Activated naive CD4-positive, alpha-beta T cell treated with anti-CD3 and anti-CD28 coated beads, Interleukin-2, amount 10 ng/mL, durations not matched to agents 7 days and 5 days (primary cell): ENCODE results near the gene BTBD17.
A peak's percentile ranks its signal among the peaks of the same experiment; 100 is the strongest.

Source experiments
- CTCF ChIA-PET: fragments of 350-600 bp; sonication (Branson Sonifier 250); formaldehyde crosslinking; loops from one replicate; lab custom pipeline; 2021; ENCODE audit warnings: antibody characterized with exemption; lab: Charles Lee
- DNase-seq: peaks from one replicate; pipeline ENCODE4 v3.0.0-alpha.2; 2020
- H3K27ac Mint-ChIP-seq: one replicate; pipeline ENCODE4 v1.8.0; 2021; ENCODE audit warnings: mild to moderate bottlenecking, moderate library complexity, mixed read lengths
- H3K27me3 Mint-ChIP-seq: one replicate; pipeline ENCODE4 v1.8.0; 2021; ENCODE audit warnings: mild to moderate bottlenecking, mixed read lengths
- H3K36me3 Mint-ChIP-seq: one replicate; pipeline ENCODE4 v1.8.0; 2021; ENCODE audit warnings: mixed read lengths
- H3K4me1 Mint-ChIP-seq: one replicate; pipeline ENCODE4 v1.8.0; 2021; ENCODE audit warnings: mixed read lengths
- H3K4me3 Mint-ChIP-seq: one replicate; pipeline ENCODE4 v1.8.0; 2021; ENCODE audit warnings: mild to moderate bottlenecking, moderate library complexity, mixed read lengths
- H3K9me3 Mint-ChIP-seq: one replicate; pipeline ENCODE4 v1.8.0; 2021; ENCODE audit warnings: mixed read lengths

BTBD17 gene

DNA sequence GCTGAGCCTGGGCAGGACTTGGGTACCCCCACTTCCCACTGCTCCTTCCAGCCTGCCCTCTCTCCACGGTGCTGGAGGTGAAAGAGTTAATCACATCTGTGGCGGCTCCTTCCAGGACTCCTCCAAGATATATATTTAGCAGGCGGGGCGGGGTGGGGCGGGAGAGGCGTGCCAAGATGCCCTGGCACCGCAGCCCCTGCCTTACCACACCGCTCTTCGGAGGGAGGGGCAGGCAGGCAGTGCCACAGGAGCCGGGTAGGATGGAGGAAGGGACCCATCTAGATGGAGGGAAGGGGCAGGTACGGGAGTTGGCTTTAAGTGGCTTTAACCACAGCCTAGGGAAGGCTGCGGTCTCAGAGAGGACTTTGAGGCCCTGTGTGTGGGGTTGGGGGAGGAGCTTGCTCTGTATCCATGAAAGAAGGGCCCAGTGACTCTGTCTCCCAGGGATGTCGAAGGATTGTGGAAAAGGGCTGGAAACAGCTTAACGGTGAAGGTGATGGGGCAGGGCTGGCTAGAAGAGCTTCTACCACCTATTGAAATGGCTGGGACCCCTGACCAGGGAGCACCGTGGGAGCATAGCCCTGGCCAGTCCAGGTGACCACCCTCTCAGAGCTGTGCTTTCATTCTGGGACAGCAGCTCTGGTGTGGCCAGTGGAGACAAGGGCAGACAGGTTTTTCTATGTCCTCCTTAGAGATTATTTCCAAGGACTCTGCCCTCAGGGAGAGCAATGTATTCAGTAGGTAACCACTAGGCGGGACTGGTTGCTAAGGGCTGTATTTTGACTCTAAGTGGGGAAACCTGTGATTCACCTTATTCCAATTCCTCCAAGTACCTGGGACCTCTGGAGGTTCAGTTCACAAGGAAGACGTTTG lies 18.7 kb upstream of the BTBD17 start:
- Mint-ChIP-seq H3K4me3 (no peak overlapping the region), H3K27ac (no peak overlapping the region), H3K4me1 (peaks cover 13% of the 10 kb centered on the region), H3K27me3 (peaks cover 53% of the 10 kb centered on the region), H3K36me3 (no peaks in the 10 kb centered on the region), H3K9me3 (no peaks in the 10 kb centered on the region)
- CTCF ChIA-PET: interaction anchor here (0.9 to 6.4 kb wide), 12 partner anchors 8 to 356 kb away, joined by 3 to 107 read pairs (median 6); partner anchors contain the start of genes CD300LD, GPR142 and RAB37
- no peak for DNase-seq

DNA sequence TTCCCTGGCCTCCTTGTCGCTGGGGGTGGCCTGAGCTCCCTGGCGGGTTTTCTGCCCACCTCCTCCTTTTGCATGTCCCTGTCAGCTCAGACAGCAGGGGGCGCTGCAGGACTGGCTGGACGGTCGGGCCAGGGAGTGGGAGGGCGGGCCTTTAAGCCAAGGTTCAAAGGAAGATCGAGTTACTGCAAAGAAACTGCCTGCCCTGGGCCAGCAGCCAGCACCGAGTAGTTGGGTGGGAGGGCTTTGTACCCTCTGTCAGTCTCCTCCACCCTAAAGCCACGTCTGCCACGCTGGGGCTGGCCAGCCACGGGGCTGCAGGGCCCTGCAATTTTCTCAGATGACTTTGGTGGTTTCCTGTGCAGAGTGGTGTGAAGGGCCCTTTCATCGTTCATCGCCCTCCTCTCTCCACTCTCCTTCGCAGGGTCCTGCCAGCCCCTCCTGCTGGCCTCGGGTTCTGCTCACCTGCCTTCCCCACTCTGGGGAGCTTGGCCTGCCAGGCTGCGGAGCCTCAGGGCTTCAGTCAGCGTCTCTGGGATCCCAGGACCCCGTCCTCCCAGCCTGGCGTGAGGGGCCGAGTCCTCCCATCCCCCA lies 17.9 kb upstream of the BTBD17 start:
- H3K4me1 Mint-ChIP-seq: peaks cover 13% of the 10 kb centered on the region
- H3K27ac Mint-ChIP-seq: no peak overlapping the region
- CTCF ChIA-PET: interaction anchor here (0.8 to 6.4 kb wide), 20 partner anchors 9 to 357 kb away, joined by 3 to 107 read pairs (median 5); partner anchors contain the start of genes CD300LB, CD300LD and GPR142
- no peak overlapping the region for H3K4me3 Mint-ChIP-seq
- H3K9me3 Mint-ChIP-seq: no peaks in the 10 kb centered on the region
- H3K27me3 Mint-ChIP-seq: peaks cover 57% of the 10 kb centered on the region
- no peaks in the 10 kb centered on the region for H3K36me3 Mint-ChIP-seq
- peak; percentile 95 for DNase-seq

DNA sequence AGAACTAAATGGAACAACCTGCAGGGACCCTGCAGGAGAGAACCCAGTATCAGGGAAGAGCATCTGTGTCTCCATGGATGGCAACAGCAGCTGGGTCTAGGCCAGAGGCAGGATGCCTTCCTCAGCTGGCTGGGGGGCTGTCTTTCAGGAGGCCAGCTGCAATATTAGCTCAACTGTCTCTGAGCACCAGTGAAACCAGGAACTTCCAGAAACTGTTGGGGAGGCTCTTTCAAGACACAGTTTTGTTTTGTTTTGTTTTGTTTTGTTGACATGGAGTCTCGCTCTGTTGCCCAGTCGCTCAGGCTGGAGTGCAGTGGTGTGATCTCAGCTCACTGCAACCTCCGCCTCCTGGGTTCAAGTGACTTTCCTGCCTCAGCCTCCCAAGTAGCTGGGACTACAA lies 13.2 kb upstream of the BTBD17 start:
- no peak overlapping the region for H3K27ac Mint-ChIP-seq
- no peak for DNase-seq
- H3K27me3 Mint-ChIP-seq: peaks cover 54% of the 10 kb centered on the region
- H3K4me1 Mint-ChIP-seq: peaks cover 6% of the 10 kb centered on the region
- CTCF ChIA-PET: interaction anchor here (1.2 kb wide), 1 partner anchor 84 kb away, joined by 3 read pairs; no protein-coding TSS in a partner anchor
- no peaks in the 10 kb centered on the region for H3K9me3 Mint-ChIP-seq
- no peaks in the 10 kb centered on the region for H3K36me3 Mint-ChIP-seq
- H3K4me3 Mint-ChIP-seq: no peak overlapping the region

DNA sequence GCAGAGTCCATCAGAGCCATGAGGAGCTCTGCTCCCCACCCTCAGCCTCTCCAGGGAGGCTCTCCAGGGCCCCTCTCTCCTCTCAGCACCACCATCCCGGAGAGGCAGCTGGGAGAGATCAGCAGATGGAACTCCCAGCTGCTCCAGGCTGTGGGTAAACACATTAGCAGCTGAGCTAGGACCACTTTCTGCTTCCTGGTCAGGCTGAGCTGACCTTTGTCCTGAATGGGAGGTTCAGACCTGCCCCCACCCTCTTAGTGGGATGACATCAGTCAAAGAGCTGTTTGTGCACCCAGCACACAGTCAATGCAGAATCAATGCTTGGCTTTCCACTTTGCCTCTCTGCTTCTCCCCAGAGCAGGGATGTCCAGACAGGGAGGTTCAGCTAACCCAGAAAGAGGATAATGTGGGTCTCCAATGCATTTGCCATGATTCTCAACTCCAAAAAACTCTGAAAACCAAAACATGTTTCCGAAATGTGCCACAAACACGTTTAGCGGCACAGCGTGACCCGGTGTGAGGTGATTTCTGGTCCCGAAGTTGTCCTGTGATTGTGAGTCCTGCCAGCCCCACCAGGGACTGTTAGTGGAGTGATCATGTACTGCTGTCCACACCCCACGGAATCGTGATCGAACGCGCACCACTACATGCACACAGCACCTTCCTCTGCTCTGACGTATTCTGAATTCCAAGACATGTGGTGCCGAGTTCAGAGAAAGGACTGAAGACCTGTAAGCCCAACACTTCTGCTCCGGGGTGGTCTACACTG lies 12.4 kb upstream of the BTBD17 start:
- no peak for DNase-seq
- Mint-ChIP-seq H3K27me3 (peaks cover 57% of the 10 kb centered on the region), H3K27ac (no peak overlapping the region), H3K9me3 (no peaks in the 10 kb centered on the region), H3K4me3 (no peak overlapping the region), H3K4me1 (peaks cover 6% of the 10 kb centered on the region), H3K36me3 (no peaks in the 10 kb centered on the region)
- CTCF ChIA-PET: interaction anchor here (0.6 to 2.3 kb wide), 3 partner anchors 83 to 122 kb away, joined by 3 to 7 read pairs (median 3); no protein-coding TSS in a partner anchor

DNA sequence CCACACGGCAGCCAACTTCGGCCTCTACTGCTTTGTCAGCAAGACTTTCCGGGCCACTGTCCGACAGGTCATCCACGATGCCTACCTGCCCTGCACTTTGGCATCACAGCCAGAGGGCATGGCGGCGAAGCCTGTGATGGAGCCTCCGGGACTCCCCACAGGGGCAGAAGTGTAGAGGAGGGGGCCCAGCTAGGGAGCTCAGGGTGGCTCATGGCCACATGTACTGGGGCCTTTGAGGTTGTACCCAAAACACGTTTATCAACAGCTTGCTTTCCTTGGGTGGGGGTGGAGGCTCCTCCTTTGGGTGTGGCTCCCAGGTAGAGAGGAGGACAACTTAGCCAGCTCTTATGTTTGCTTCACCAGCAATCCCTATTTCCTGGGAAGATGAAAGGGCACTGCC lies 10.8 kb upstream of the BTBD17 start:
- H3K4me3 Mint-ChIP-seq: no peak overlapping the region
- H3K4me1 Mint-ChIP-seq: peaks cover 15% of the 10 kb centered on the region
- CTCF ChIA-PET: interaction anchor here (2.3 kb wide), 1 partner anchor 85 kb away, joined by 7 read pairs; no protein-coding TSS in a partner anchor
- no peaks in the 10 kb centered on the region for H3K36me3 Mint-ChIP-seq
- H3K27me3 Mint-ChIP-seq: peaks cover 53% of the 10 kb centered on the region
- no peaks in the 10 kb centered on the region for H3K9me3 Mint-ChIP-seq
- H3K27ac Mint-ChIP-seq: no peak overlapping the region
- no peak for DNase-seq

DNA sequence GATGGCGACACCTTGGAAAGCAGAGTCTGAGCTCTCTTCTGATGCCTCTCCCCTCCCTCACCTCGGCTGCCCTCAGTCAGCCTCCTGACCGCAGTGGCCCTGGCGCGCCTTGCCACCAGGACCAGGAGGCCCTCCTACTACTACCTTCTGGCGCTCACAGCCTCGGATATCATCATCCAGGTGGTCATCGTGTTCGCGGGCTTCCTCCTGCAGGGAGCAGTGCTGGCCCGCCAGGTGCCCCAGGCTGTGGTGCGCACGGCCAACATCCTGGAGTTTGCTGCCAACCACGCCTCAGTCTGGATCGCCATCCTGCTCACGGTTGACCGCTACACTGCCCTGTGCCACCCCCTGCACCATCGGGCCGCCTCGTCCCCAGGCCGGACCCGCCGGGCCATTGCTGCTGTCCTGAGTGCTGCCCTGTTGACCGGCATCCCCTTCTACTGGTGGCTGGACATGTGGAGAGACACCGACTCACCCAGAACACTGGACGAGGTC lies 10.0 kb upstream of the BTBD17 start:
- Mint-ChIP-seq H3K27me3 (peaks cover 54% of the 10 kb centered on the region), H3K36me3 (no peaks in the 10 kb centered on the region), H3K4me3 (no peak overlapping the region), H3K9me3 (no peaks in the 10 kb centered on the region), H3K4me1 (peaks cover 15% of the 10 kb centered on the region), H3K27ac (no peak overlapping the region)
- DNase-seq: no peak
- CTCF ChIA-PET: interaction anchor here (6.8 kb wide), 1 partner anchor 85 kb away, joined by 82 read pairs; no protein-coding TSS in a partner anchor

DNA sequence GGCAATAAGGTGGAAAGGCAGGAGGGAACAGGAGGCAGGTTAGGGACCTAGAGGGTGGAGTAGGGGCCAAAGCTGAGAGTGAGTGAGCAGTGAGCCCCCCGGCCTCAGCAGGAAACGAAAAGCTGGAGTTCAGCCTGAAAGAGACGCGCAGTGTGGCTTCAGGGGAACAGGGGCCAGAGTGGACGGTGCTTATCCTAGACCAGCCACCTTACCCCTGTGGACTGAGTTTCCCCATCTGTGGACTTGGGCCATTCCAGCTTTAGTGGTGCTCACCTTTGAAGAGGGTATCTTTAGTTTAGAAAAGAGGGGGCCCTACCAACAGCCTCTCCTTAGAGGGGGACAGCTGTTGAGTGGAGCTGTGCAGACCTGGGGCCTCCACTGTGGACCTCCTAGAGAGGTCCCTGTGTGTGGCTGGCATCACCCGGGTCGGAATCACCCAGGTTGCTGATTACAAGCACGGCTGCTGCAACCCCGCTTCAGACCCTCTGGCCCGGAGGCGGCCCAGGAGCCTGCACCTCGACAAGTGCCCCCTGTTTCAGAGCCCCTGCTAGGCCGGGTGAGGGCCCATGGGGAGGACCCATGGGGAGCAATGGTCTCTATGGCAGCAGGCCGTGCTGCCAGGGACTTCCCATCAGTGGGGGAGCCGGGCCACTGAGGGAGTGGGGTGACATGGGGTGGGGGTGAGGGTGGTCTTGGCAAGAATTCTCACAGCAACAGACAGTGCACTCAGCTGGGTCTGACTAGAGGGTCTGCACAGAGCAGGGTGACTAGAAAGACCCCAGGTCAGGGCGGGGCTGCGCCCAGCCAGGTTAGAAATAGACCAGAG lies 8.2 kb upstream of the BTBD17 start:
- no peak overlapping the region for H3K27ac Mint-ChIP-seq
- no peak overlapping the region for H3K4me3 Mint-ChIP-seq
- H3K9me3 Mint-ChIP-seq: no peaks in the 10 kb centered on the region
- DNase-seq: no peak
- H3K4me1 Mint-ChIP-seq: peaks cover 15% of the 10 kb centered on the region
- CTCF ChIA-PET: interaction anchor here (1.1 to 6.8 kb wide), 14 partner anchors 9 to 234 kb away, joined by 4 to 82 read pairs (median 11); partner anchors contain the start of genes BTBD17 and CD300LB
- H3K36me3 Mint-ChIP-seq: no peaks in the 10 kb centered on the region
- H3K27me3 Mint-ChIP-seq: peaks cover 51% of the 10 kb centered on the region

DNA sequence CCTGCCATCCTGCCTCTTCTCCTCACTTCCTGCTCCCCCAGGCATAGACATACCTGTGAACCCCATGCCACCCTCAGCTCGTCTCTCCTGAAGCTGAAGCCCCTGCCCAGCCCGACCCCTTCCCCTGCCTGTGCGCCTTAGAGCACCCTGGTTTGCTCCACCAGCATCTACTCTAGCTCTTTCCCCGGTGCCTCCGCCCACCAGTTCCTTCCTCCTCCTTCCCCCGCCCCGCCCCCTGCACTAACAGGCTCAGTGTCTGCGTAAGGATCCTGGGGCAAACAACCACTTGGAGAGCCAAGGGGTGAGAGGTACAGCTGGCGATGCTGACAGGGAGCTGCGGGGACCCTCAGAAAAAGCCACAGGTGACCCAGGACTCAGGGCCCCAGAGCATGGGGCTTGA lies 7.6 kb upstream of the BTBD17 start:
- no peak overlapping the region for H3K27ac Mint-ChIP-seq
- H3K9me3 Mint-ChIP-seq: no peaks in the 10 kb centered on the region
- DNase-seq: peak; percentile 81
- no peak overlapping the region for H3K4me3 Mint-ChIP-seq
- H3K27me3 Mint-ChIP-seq: peaks cover 44% of the 10 kb centered on the region
- H3K36me3 Mint-ChIP-seq: no peaks in the 10 kb centered on the region
- CTCF ChIA-PET: interaction anchor here (0.8 to 6.8 kb wide), 22 partner anchors 9 to 234 kb away, joined by 3 to 82 read pairs (median 6); partner anchors contain the start of genes BTBD17 and CD300LB
- peaks cover 15% of the 10 kb centered on the region for H3K4me1 Mint-ChIP-seq

DNA sequence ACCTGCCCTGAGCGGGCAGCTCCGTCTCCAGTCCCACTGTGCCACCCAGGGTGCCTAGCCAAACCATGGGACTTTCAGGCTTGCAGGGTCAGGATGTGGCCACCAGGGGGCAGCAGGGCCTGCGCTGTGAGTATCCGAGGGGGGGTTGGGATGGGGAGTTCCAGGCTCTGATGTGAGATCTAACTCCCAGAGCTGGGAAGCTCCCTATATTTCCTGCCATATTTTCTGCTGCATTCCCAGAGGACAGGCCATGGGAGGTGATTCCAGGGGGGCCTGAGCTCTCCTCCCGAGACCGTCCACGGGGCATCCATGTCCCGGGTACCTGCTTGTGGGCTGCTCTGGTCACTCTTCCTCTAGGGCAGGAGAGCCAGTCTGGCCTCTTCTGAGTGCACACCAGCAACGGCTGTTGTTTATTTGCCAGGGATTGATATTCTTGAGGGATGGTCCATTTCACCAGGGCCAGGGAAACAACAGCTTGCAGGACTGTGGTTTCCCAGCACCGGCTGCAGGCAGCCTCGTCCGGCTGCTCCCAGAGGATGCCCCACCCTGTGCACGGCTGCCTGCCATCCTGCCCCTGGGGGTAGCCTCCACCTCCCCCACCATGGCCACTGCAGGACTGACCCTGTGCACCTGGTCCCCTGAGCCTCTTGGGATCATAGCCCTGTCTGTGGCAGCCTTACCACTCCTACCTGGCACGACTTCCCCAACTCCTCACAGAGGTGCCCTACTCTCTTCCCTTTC lies 6.8 kb upstream of the BTBD17 start:
- no peaks in the 10 kb centered on the region for H3K36me3 Mint-ChIP-seq
- peaks cover 15% of the 10 kb centered on the region for H3K4me1 Mint-ChIP-seq
- no peak overlapping the region for H3K27ac Mint-ChIP-seq
- H3K4me3 Mint-ChIP-seq: no peak overlapping the region
- H3K27me3 Mint-ChIP-seq: peaks cover 45% of the 10 kb centered on the region
- no peaks in the 10 kb centered on the region for H3K9me3 Mint-ChIP-seq
- CTCF ChIA-PET: interaction anchor here (0.8 to 6.8 kb wide), 40 partner anchors 8 to 235 kb away, joined by 3 to 82 read pairs (median 4); partner anchors contain the start of genes BTBD17, CD300A and CD300LB
- DNase-seq: peak; percentile 79

DNA sequence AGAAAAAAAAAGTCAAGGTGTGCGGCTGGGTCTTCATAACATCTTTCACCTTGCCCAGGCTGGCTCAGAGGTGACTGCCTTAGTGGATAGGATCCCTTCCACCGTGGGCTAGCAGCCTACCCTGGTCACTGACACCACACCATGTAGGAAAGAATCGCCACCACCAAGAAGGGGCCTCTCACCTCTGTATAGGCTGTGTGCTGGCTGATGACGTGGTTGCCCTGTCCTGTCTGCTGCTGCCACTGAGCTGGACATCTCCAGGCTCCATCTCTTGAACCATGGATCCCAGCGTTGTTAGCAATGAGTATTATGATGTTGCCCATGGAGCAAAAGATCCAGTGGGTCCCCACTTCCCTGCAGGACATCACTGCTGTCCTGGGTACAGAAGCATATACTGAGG lies 5.5 kb upstream of the BTBD17 start, which contains the start of gene GPR142:
Gene GPR142, plus strand, starts transcription at position 301 of the 400 bp plus-strand sequence. CDS start 2,035 bp downstream, outside the sequence.
- H3K27ac Mint-ChIP-seq: no peak within 1 kb of the TSS
- no peak for DNase-seq
- peaks cover 55% of the 10 kb centered on the region for H3K27me3 Mint-ChIP-seq
- H3K9me3 Mint-ChIP-seq: no peaks in the 10 kb centered on the region
- H3K36me3 Mint-ChIP-seq: no peaks in the 10 kb centered on the region
- H3K4me3 Mint-ChIP-seq: no peak within 1 kb of the TSS
- CTCF ChIA-PET: interaction anchor here (0.8 to 6.8 kb wide), 27 partner anchors 8 to 236 kb away, joined by 3 to 82 read pairs (median 4); partner anchors contain the start of genes CD300A and CD300LB
- peaks cover 15% of the 10 kb centered on the region for H3K4me1 Mint-ChIP-seq

DNA sequence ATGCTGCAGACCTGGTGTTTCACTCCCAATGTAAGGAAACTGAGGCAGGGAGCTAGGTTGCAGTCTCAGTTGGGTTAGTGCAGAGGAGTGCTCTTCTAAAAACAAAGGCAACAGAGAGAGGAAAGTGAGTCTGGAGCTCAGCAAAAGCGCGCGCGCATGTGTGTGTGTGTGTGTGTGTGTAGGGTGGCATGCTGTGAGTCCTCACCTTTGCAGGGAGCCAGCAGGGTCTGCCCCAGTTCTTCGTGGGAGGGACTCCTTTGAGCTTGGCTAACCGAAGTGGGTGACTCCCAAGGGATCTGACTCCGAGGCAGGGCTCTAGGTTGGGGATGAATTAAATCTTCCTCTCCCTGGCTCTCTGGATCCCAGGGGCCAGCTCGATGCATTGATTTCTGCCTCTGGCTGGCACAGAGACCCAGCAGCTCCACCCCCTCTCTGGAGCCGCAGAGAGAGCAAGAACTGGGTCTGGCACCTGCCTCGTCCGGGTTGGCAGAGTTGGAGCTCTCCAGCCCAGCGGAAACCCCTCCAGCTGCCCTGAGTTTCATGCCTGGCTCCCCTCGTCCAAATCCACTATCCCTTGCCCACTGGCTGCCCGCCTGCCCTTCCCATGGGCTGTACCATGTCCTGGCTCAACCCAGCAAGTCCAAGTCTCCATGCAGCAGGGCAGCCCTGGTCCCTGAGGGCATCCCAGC lies 1.3 kb upstream of the BTBD17 start:
- Mint-ChIP-seq H3K36me3 (no peaks in the 10 kb centered on the region), H3K4me1 (no peaks in the 10 kb centered on the region), H3K4me3 (no peak overlapping the region), H3K9me3 (no peaks in the 10 kb centered on the region), H3K27me3 (peaks cover 74% of the 10 kb centered on the region), H3K27ac (no peak overlapping the region)
- DNase-seq: no peak
- CTCF ChIA-PET: interaction anchor here (0.6 to 3.5 kb wide), 8 partner anchors 10 to 144 kb away, joined by 3 to 27 read pairs (median 6); no protein-coding TSS in a partner anchor

DNA sequence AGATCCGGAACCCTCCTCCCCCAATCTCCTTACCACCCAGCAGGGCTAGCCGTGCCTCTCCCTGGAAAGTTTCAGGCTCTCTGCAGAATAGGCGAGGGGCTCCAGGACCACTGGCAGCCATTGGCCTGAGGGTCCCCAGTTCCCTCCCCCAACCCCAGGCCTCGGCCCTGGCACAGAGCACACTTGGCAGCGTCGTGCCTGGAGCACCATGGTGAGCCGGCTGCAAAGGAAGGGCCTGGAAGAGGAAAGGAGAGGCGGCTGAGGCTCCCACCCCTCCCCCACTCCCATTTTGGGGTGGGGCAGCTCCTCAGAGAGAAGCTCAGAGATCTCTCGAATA lies 369 bp upstream of the BTBD17 start:
- Mint-ChIP-seq H3K36me3 (no peaks in the 10 kb centered on the region), H3K9me3 (no peaks in the 10 kb centered on the region), H3K4me1 (peaks cover 3% of the 10 kb centered on the region), H3K4me3 (no peak overlapping the region), H3K27me3 (peaks cover 77% of the 10 kb centered on the region), H3K27ac (no peak overlapping the region)
- DNase-seq: no peak
- CTCF ChIA-PET: interaction anchor here (0.5 to 3.5 kb wide), 12 partner anchors 9 to 933 kb away, joined by 3 to 27 read pairs (median 5); partner anchors contain the start of gene TTYH2
